HG02852 (cell line): ENCODE measurements around the gene EEF1G.
"Not testable (repeated sequence)": the region's sequence is repeated elsewhere in the genome, so short reads cannot be mapped to it uniquely, and the experiment has no call there.

Source experiments
- ATAC-seq: cut with Tn5 transposase; IDR thresholded peaks from one replicate; pipeline ENCODE4 v1.9.1; 2021; ENCODE audit warnings: mild to moderate bottlenecking, moderate library complexity; ENCODE audit not compliant: unreplicated experiment

The EEF1G gene

GRCh38 chr11:62603776-62604299, 30.1 kb upstream of the EEF1G start:
- ATAC-seq, result no peak

GRCh38 chr11:62603072-62603408, 29.3 kb upstream of the EEF1G start:
- no peak for ATAC-seq

DNA sequence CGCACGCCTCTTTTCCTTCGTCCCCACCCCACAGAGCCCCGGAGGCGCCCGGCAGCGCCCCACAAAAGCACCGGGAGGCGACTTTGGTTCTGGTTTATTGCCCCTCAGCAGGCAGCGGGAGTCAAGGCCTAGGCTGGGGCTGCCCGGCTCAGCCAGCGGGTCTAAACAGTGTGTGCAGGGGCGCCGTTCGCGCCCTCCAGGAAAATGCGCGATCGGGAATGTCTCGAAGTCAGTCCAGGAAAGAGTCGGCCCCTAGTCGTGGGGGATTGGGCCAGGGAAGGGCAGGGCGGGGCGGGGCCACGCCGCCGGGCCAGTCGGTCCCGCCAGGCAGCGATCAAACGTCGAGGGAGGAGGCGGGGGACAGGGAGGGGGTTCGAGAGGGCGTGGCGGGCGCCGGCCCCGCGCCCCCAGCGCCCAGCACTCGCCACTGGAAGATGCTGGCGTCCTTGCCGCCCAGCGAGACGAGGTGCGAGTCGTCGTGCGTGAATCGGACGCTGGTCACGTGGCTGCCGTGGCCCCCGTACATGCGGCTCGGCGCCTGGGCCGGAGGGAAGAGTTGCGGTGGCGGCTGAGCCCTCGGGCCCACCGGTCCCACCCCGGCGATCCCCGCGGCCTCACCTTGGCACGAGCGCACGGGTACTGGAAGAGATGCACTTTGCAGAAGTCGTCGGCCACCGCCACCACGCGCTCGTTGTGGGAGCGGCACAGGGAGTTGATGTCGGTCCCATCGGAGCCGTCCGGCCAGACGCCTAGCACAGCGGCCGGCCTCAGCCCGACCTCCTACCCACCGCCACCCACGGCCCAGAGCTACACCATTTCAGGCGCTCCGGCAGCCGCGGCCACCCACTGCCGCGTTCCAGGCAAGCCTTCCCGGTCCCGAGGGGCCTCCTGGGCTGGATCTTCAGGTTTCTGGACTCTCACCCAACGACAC, 28.7 kb upstream of the EEF1G start:
- ATAC-seq, result no peak

DNA sequence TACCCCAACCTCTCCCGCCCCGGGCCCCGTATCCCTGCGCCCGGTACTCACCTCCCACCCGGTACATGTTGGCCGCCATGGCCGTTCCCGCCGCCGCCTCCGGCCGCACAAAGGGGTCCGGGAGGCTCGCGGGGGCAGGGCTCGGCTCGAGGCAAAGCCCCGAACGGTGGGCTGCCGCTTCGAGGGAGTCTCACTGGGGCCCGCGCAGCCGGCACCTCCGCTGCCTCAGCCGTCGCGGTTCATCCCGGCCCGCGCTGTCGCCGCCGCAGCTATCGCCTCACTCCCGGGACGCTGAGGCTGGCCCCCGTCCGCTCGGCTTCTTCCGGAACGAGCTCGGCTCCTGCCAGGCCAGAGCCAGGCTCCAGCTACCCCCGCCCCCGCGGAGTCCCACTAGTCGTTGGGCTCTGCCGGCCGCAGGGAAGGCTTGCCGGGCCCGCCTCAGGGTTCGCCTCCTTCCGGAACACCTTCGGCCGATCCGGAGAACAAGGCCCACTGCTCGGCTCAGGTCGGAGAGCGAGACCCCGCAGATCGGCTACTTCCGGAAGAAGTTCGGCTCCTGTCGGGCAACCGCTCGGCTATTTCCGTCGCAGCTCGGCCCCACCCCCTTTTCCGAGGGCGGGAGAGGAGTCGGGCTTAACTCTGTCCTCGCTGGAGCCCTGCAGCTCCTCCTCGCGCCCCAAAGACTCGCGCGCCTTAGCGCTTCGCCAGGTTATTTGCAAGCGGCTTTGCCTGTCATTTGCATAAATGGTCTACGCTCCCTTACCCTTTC, 27.9 kb upstream of the EEF1G start, which contains the start of gene MTA2:
MTA2 (minus strand) TSS at position 494 of the 769 bp plus-strand sequence; CDS start at position 79, 415 bp downstream.
- ATAC-seq, result peak; percentile 68

DNA sequence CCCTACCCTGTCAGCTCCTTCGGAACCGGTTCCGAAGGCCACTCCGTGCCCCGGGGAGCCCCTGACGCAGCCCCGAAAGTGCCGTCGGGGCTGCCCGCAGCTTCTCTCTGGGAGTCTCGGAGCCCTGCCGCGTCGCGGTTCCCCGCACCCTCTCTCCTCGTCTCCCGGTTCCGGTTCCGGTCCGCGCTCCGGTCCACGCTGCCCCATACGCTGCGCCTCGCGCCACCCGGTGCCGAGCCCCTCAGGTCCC, 27.4 kb upstream of the EEF1G start:
- ATAC-seq, result no peak

DNA sequence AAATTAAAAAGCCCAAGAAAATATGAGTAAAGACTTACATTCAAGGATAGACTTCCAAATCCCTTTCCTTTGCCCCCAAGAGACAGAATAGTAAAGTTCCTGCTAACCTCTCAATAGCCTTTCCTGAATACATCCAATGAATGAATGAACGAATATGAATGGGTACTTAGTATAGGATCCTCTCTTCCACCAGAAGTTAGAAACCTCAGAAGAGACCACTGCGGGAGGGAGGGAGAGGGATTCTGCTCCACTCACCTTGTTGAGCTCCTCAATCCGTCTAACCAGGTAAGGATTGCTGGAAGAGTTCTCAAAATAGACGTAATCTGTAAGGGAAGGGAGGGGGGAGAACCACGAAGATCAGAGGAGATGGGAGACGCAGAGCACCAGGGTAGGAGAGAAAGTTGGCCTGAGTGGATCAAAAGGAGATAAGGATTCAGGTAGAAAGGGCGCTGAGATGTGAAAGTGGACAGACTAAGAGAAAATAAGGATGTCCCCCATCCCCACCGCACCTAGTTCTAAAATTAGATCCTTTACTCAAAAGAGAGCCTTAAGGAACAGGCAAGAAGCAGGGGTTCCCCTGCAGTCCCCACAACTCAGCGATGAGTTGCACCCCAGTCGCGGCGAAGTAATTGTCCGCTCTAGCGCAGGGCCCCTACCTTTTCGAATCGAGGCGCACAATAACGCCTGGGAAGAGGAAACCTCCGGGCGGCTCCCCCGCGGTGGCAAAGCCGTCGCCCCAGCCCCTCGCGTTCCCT, 26.9 kb upstream of the EEF1G start:
- ATAC-seq, result no peak

- no peak for ATAC-seq
Observed at GRCh38 chr11:62599901-62600300, 26.2 kb upstream of the EEF1G start.

- peak; percentile 48 for ATAC-seq
Observed at GRCh38 chr11:62599069-62599696, 25.5 kb upstream of the EEF1G start.

DNA sequence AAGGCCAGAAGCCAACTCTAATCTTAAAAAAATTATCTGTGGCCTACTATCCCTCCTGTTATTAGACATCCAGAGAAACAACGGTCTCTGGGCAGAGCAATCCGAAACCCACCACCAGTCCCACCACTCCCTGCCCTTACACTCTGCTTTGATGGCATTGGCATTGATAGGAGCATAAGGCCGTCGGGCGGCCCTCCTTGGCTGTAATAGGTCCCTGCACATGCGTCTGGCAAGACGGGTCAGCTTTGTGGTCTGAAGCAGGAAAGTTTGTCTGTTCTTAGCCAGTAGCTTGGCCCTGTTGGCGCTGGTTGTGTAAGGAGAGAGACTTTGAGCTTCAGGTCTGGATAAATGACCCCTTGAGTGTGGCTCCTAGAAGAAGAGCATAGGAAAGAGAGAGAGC, 21.4 kb upstream of the EEF1G start:
- no peak for ATAC-seq

DNA sequence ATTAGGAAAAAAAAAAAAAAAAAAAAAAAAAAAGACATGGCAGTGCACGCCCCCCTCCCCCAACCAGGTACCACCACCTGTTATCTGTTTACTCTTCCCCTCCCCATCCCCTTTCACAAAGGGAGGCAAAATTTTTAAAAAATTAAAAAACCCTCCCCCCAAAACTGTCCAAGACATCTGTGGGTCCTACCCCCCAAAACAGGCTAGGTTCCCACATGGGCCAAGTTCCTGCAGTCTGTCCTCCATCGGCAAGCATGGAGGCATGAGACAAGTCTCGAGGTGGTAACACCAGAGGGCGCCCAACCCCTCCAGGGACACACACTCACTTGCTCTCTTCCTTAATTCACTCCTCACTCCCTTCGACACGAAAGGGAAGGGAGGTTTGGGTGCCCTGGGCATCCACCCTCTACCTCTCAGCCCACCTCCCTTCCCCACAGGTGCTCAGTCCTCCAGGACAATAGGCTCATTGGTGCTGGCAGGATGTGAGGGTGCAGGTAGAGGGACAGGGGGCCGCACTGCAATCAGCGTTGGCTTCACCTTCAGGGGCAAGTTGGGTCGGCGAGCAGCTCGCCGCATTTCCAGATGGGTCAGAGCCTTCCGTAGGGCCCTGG, 19.8 kb upstream of the EEF1G start:
- no peak for ATAC-seq

GRCh38 chr11:62592989-62593421, 19.3 kb upstream of the EEF1G start:
- ATAC-seq, result no peak

GRCh38 chr11:62592146-62592815, 18.6 kb upstream of the EEF1G start:
- ATAC-seq, result no peak

GRCh38 chr11:62591448-62592145, 17.9 kb upstream of the EEF1G start, which contains the start of gene TUT1:
Gene TUT1, minus strand, starts transcription at chr11:62591523. Its CDS starts 38 bp downstream, at chr11:62591485.
- peak; percentile 85 for ATAC-seq

GRCh38 chr11:62588966-62589637, 15.4 kb upstream of the EEF1G start:
- ATAC-seq, result no peak

GRCh38 chr11:62585356-62585755, 11.7 kb upstream of the EEF1G start:
- not testable (repeated sequence) for ATAC-seq

GRCh38 chr11:62581735-62582134, 8.0 kb upstream of the EEF1G start:
- not testable (repeated sequence) for ATAC-seq

DNA sequence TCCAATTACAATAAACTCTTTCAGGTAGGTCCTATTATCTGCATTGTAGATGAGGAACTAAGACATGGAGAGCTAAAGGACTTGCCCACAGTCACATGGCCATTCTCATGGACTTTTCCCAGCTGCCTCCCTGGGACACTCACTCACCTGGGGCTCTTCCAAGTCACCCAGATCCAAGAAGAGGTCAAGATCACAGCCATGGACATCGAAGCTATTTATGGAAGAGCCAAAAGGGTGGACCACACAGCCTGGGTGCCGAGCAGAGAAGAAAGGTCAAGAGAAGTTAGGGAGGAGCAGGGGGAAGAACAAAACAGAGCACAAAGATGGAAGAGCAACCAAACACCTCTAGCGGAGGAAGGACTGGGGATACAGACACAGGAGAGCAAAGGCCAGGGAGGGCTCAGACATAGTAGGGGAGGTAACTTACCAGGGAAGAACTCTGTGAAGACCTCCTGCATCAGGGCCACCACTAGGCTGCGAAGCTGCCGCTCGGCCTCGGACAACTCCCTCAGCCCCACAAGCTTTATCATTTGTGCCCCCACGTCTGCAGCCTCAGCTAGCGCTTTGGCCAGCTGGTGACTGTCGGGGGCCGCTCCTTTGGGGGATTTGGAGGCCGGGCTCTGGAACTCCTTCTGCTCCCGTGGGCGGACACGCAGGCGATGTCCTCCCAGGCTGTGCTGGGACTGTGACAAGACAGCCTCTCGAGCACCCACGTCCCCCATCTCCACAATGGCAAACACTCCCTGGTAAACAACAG, 7.4 kb upstream of the EEF1G start:
- no peak for ATAC-seq

GRCh38 chr11:62579252-62579651, 5.6 kb upstream of the EEF1G start:
- ATAC-seq, result no peak
